GM12878 (cell line): Measurements from ENCODE around the gene TBC1D5.

Experiments used
- CEBPB ChIP-seq, 2 experiments: fragments of 150-350 bp in 1 of 2; IDR thresholded peaks; 2 replicates each; pipeline ENCODE4 v1.6.1; 2012 to 2014; ENCODE audit warnings: low read depth in 2 of 2, low read length in 2 of 2, borderline replicate concordance in 1 of 2, inconsistent platforms in 1 of 2
- CTCF ChIP-seq, 3 experiments: IDR thresholded peaks in 2 of 3; conservative IDR thresholded peaks in 1 of 3; 2 replicates each; pipeline ENCODE4 v1.5.1; 2011; ENCODE audit warnings: low read depth in 3 of 3, low read length in 3 of 3, mild to moderate bottlenecking in 3 of 3, control low read depth in 2 of 3, moderate library complexity in 2 of 3, inconsistent platforms in 1 of 3, mixed read lengths in 1 of 3; ENCODE audit not compliant: control insufficient read depth in 2 of 3, insufficient read depth in 1 of 3; ENCODE audit errors: extremely low read depth in 1 of 3
- JUNB ChIP-seq: IDR thresholded peaks from 2 replicates; pipeline ENCODE4 v1.6.1; 2016; ENCODE audit warnings: antibody characterized with exemption, mild to moderate bottlenecking
- NR2C2 ChIP-seq: IDR thresholded peaks from 2 replicates; pipeline ENCODE4 v1.6.1; 2011; ENCODE audit warnings: borderline replicate concordance, low read depth; ENCODE audit not compliant: control insufficient read depth, insufficient read length
- TCF12 ChIP-seq: IDR thresholded peaks from 2 replicates; pipeline ENCODE4 v1.6.1; 2011; ENCODE audit warnings: low read depth, mild to moderate bottlenecking, low read length
- YY1 ChIP-seq: IDR thresholded peaks from 2 replicates; pipeline ENCODE4 v1.6.1; 2011; ENCODE audit warnings: low read depth, mild to moderate bottlenecking, low read length

GRCh38 chr3:17183951-17184550 lies 558.4 kb downstream of the TBC1D5 start:
- no peak for TF ChIP-seq TCF12
- TF ChIP-seq CTCF (IDR thresholded peaks at IDR 0.05 in 2 of 3, conservative IDR thresholded peaks at IDR 0.05 in 1 of 3; ENCODE audit: control insufficient read depth in 2 of 3, extremely low read depth in 1 of 3, insufficient read depth in 1 of 3, low read depth in 3 of 3, low read length in 3 of 3) = no peak
- TF ChIP-seq CEBPB (IDR thresholded peaks at IDR 0.05; ENCODE audit: borderline replicate concordance in 1 of 2, low read depth in 2 of 2, low read length in 2 of 2) = no peak
- no peak for TF ChIP-seq YY1
- TF ChIP-seq NR2C2 = no peak
- TF ChIP-seq JUNB = no peak
